GM06990 (cell line): Measurements from ENCODE around the gene EN1.

ENCODE experiments used
- DNase-seq: peaks from one replicate; pipeline ENCODE4 v3.0.0-alpha.2; 2011; ENCODE audit not compliant: insufficient read length; ENCODE audit errors: extremely low read depth
- H3K27me3 ChIP-seq: replicated peaks from 2 replicates; pipeline ENCODE4 v1.6.0; 2011; ENCODE audit warnings: low read length; ENCODE audit not compliant: control insufficient read depth, insufficient read depth
- H3K36me3 ChIP-seq: 2 replicates; pipeline ENCODE4 v1.5.1; 2011; ENCODE audit warnings: low read length; ENCODE audit not compliant: control insufficient read depth, insufficient read depth
- H3K4me3 ChIP-seq: replicated peaks from 2 replicates; pipeline ENCODE4 v1.5.1; 2011; ENCODE audit warnings: low read depth, mild to moderate bottlenecking, control low read depth, low read length
- TF ChIP-seq, protein P1 (sequence below): IDR thresholded peaks from 2 replicates; pipeline ENCODE4 v1.5.1; 2011; ENCODE audit warnings: low read length, control low read depth, mild to moderate bottlenecking, inconsistent platforms; ENCODE audit not compliant: insufficient read depth, poor library complexity, severe bottlenecking

Gene EN1

DNA sequence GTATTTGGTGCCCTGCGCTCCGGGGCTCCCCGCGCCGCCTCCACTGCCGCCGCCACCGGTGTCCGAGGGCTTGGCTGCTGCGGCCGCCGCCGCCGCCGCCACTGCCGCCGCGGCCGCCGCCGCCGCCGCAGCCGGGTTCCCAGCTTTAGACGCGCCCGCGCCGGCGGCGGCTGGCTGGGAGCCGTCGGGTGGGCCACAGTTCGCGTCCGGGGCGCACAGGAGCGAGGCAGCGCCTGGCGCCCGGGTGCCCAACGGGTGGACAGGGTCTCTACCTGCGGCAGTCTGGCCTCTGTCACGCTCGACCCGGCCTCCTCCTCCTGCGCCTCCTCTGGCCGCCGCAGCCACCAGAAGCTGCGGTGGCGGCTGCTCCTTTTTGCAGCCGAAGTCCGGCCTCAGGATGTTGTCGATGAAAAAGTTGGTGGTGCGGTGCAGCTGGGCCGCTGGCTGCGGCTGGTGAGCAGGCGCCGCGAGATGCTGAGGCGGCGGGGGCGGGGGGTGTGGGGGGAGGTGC is 951 bp downstream of the EN1 start:
- DNase-seq = no peak
- no peaks in the 10 kb centered on the region for H3K36me3 ChIP-seq
- no peak overlapping the region for H3K4me3 ChIP-seq
- TF ChIP-seq, protein P1, sequence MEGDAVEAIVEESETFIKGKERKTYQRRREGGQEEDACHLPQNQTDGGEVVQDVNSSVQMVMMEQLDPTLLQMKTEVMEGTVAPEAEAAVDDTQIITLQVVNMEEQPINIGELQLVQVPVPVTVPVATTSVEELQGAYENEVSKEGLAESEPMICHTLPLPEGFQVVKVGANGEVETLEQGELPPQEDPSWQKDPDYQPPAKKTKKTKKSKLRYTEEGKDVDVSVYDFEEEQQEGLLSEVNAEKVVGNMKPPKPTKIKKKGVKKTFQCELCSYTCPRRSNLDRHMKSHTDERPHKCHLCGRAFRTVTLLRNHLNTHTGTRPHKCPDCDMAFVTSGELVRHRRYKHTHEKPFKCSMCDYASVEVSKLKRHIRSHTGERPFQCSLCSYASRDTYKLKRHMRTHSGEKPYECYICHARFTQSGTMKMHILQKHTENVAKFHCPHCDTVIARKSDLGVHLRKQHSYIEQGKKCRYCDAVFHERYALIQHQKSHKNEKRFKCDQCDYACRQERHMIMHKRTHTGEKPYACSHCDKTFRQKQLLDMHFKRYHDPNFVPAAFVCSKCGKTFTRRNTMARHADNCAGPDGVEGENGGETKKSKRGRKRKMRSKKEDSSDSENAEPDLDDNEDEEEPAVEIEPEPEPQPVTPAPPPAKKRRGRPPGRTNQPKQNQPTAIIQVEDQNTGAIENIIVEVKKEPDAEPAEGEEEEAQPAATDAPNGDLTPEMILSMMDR = no peak
- peaks cover 3% of the 10 kb centered on the region for H3K27me3 ChIP-seq

DNA sequence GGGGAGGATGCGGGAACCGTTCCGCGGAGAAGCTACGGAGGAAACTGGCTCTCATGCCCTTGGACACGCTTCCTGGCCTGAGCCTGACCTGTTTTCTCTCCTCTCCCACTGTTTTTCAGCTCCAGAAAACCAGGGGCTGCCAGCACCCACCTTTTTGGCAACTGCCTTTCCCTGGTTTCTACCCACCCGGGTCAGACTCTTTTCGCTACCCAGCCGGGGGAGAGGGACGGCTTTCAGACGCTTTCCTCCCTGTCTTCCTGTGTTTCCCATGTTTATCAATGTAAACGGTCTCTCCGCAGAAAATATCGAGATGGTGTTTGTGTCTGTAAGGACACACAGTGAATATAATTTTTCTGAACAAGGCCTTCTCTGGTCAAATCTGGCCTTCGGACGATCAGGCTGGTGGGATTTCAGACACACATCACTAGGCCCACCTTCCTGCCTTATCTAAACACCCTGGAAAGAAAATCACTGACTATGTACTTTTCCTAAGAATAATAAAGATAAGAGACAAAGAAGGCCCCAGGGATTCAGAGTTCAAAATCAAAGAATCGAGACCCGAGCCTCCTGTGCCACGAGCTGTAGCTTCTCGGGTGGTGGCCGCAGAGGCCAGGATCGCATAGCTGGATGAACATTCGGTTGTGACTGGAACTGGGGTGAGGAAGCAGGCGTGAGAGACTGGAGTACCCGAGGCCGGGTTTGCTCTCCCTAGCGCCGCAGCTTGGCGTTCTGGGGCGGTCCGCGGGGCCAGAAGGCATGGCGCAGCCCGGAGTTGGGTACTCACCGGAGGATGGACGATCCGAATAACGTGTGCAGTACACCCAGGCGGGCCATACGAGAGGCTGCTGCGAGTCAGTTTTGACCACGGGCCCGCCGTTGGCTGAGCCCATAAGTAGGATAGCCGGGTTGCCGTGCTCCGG is 1.7 kb downstream of the EN1 start:
- Histone ChIP-seq H3K36me3 (no peaks in the 10 kb centered on the region), H3K4me3 (no peak overlapping the region), H3K27me3 (peaks cover 3% of the 10 kb centered on the region)
- DNase-seq = no peak
- TF ChIP-seq, protein P1 = no peak

DNA sequence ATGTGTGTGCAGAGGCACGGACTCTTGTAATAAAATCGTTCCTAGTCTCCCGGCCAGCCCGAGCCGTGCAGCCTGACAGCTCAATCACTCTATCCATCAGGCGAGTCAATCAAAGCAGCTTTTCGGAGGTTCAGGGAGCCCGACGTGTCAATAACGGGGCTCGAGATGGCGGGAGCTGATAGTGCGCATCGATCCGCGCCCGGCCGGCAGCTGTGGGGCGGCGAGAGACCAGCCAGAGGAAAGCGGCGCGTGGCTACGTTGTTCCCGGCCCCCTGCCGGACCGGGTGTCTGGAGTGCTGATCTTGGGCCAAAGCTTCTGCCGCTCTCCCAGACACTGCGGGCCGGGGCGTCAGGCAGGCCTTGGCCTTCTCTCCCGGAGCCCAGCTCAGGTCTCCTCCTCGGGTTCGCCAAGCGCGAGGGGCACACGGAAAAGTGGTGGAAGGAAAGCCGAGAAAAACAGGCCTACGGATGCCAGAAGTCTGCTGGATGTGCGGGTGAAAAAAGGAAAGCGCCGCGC is 2.4 kb downstream of the EN1 start:
- Histone ChIP-seq H3K4me3 (no peak overlapping the region), H3K27me3 (peaks cover 3% of the 10 kb centered on the region), H3K36me3 (no peaks in the 10 kb centered on the region)
- TF ChIP-seq, protein P1 = no peak
- no peak for DNase-seq

DNA sequence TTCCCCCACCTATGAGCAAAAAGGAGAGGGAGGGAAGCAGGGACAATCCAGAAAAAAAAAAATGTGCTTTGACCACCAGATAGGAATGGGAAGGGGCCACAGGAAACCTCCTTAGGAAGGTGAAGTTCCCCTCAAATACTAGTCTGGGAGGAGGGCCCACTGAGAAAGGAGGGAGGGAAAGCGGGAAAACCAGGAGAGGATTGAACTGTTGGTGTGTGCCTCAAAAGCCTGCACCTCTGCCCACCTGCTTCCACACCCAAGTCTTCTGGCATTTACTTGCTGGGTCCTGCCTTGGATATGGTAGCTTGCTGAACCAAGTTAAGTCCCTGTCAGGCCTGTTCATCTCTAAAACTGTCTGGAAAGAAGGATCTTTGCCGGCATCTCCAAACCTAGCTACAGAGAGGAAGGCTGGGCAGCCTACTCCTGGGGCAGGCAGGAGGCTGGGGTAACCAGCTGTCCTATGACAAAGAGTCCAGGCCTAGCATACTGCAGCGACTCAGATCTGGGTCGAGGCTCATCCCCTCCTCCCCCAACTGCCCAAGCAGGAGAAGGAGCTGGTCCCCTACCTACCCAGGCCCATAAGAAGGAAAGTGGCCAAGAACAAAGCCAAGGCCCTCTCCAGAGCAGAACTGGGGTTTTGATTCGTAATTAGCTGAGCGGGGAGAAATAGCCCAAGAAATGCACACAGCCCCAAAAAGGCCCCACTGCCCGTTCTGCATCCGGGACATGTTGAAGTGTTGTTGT is 3.0 kb downstream of the EN1 start:
- H3K36me3 ChIP-seq = no peaks in the 10 kb centered on the region
- no peak overlapping the region for H3K4me3 ChIP-seq
- DNase-seq = no peak
- TF ChIP-seq, protein P1 = no peak
- H3K27me3 ChIP-seq = peaks cover 3% of the 10 kb centered on the region

DNA sequence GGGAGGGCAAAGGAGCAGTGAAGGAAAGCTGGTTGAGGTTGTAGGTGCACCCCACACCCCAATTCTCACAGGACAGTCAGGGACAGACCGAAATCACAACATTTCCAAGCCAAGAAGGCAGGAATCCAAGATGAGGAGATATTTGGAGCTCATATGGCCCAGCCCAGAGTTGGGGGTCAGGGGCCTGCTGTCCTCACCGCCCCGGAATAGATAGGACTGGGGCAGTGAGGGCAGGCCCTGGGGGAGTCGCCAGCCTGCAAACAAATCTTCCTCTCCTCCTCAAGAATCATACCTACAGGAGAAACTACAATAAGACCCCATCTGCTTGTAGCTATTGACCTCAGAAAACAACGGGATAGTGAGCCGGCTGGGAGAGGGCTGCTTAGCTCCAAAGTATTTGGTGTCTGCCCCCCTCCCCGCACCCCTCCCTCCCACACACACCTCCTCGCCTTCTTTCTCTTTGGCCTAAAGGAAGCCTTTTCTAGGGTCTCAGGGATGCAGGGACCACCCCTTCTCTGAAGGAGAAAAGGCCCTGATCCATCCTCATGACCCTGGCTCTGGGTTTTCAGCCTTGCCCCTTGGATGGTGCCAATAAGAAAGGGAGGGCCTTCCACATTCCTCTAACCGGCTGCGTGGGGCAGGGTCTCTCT is 3.8 kb downstream of the EN1 start:
- TF ChIP-seq, protein P1 = no peak
- peaks cover 3% of the 10 kb centered on the region for H3K27me3 ChIP-seq
- H3K4me3 ChIP-seq = no peak overlapping the region
- no peaks in the 10 kb centered on the region for H3K36me3 ChIP-seq
- DNase-seq = no peak
